ENCODE measurements around the gene ADPRH. TPM values are rescaled to one million over a fixed set of nuclear protein-coding genes. Genes with fewer than 3 reads are reported as not detected.

Gene ADPRH
- total and polyA plus RNA-seq, 10 of the 15 experiments (the other 5 are each of a cell fraction or from before 2014, with no cell fraction given): 2.3 to 32.6 (median 19.0) TPM

DNA sequence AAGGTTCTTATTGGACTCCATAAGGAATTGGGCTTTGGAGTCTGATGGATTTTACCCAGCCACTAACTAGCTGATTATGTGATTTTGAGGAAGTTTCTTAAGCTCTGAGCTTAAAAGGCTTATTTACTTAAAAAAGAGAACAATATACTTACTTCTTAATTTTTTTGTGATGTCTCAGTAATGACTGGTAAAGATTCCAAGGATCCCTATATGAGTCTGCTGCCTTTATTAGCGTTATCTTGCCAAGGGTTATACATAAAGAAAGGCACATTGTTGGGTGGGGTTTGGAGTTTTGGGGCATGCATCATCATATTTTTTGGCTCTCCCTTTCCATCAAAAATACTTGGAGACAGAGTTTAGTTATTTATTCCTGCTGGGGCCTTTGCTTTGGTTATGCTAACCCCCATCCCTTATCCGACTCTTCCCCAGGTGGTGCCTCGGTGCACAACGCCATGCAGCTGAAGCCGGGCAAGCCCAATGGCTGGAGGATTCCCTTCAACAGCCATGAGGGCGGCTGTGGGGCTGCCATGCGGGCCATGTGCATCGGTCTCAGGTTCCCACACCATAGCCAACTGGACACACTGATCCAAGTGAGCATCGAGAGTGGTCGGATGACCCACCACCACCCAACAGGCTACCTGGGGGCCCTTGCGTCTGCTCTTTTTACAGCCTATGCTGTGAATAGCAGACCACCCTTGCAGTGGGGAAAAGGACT lies 6.7 kb downstream of the ADPRH start:
- Histone ChIP-seq H3K4me2 (ENCODE audit: control insufficient read depth, insufficient read depth) (no peak overlapping the region), H4K20me1 (ENCODE audit: control insufficient read depth, insufficient read depth) (no peaks in the 10 kb centered on the region), H2AFZ (ENCODE audit: control insufficient read depth, low read depth, low read length) (no peak overlapping the region), H3K27me3 (replicated peaks in 1 of 2; ENCODE audit: control insufficient read depth in 2 of 2, insufficient read depth in 2 of 2, low read length in 1 of 2) (no peaks in the 10 kb centered on the region), H3K9me3 (replicated peaks; ENCODE audit: control insufficient read depth, insufficient read depth, low read length) (peaks cover 16% of the 10 kb centered on the region), H3K4me1 (ENCODE audit: control insufficient read depth, insufficient read depth, low read length) (peaks cover 36% of the 10 kb centered on the region), H3K4me3 (no peak overlapping the region), H3K79me2 (ENCODE audit: control insufficient read depth, insufficient read depth, low read length) (peaks cover 18% of the 10 kb centered on the region), H3K9ac (ENCODE audit: control insufficient read depth, insufficient read depth, low read length) (no peak overlapping the region), H3K36me3 (ENCODE audit: control insufficient read depth in 2 of 2, insufficient read depth in 2 of 2, low read length in 1 of 2) (peaks cover 0 to 8% of the 10 kb centered on the region in 2 experiments), H3K27ac (ENCODE audit: control insufficient read depth, insufficient read depth) (no peak overlapping the region)
- BruUV-seq (replicated peaks): no TSS peak
- in situ Hi-C loops (cut with MboI): no loop called here
- POLR2A ChIA-PET: interaction anchor here (0.6 to 6.5 kb wide), 7 partner anchors 8 to 285 kb away, joined by 3 to 57 read pairs (median 8); partner anchors contain the start of genes CD80 and PLA1A
- WGBS (ENCODE audit: insufficient coverage, insufficient replicate concordance, low lambda C conversion rate, missing lambda C conversion rate): 96% methylated on average over 11 of the region's 11 CpGs
- SMC1A ChIA-PET (ENCODE audit: uncharacterized antibody, unreplicated experiment): interaction anchor here (1.0 to 2.7 kb wide), 5 partner anchors 9 to 87 kb away, joined by 3 to 23 read pairs (median 3); no protein-coding TSS in a partner anchor
- intact Hi-C loops (cut with micrococcal nuclease; ENCODE audit: unreplicated experiment): no loop called here
- TF ChIP-seq NR2C1 (IDR thresholded peaks at IDR 0.05) (no peak), SUZ12 (IDR thresholded peaks at IDR 0.05; ENCODE audit: unreplicated experiment) (no peak), EP300 (IDR thresholded peaks at IDR 0.05; ENCODE audit: borderline replicate concordance in 1 of 2, control insufficient read depth in 1 of 2, low read depth in 2 of 2, low read length in 2 of 2) (no peak), KLF5 (IDR thresholded peaks at IDR 0.05; ENCODE audit: partially characterized antibody) (no peak), FOXK2 (IDR thresholded peaks at IDR 0.05) (no peak), ZNF384 (IDR thresholded peaks at IDR 0.05; ENCODE audit: borderline replicate concordance, low read depth, low read length) (no peak), PAX8 (IDR thresholded peaks at IDR 0.05) (no peak)
- TF ChIP-seq, protein P1, sequence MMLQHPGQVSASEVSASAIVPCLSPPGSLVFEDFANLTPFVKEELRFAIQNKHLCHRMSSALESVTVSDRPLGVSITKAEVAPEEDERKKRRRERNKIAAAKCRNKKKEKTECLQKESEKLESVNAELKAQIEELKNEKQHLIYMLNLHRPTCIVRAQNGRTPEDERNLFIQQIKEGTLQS (IDR thresholded peaks at IDR 0.05; ENCODE audit: borderline replicate concordance, extremely low read depth, low read depth, low read length): no peak
- TF ChIP-seq, protein P2, sequence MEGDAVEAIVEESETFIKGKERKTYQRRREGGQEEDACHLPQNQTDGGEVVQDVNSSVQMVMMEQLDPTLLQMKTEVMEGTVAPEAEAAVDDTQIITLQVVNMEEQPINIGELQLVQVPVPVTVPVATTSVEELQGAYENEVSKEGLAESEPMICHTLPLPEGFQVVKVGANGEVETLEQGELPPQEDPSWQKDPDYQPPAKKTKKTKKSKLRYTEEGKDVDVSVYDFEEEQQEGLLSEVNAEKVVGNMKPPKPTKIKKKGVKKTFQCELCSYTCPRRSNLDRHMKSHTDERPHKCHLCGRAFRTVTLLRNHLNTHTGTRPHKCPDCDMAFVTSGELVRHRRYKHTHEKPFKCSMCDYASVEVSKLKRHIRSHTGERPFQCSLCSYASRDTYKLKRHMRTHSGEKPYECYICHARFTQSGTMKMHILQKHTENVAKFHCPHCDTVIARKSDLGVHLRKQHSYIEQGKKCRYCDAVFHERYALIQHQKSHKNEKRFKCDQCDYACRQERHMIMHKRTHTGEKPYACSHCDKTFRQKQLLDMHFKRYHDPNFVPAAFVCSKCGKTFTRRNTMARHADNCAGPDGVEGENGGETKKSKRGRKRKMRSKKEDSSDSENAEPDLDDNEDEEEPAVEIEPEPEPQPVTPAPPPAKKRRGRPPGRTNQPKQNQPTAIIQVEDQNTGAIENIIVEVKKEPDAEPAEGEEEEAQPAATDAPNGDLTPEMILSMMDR (IDR thresholded peaks at IDR 0.05 in 2 of 3, conservative IDR thresholded peaks at IDR 0.05 in 1 of 3; ENCODE audit: control insufficient read depth in 2 of 3, extremely low read depth in 1 of 3, insufficient read depth in 1 of 3, low read depth in 3 of 3, low read length in 3 of 3): no peak
- TF ChIP-seq, protein P3, sequence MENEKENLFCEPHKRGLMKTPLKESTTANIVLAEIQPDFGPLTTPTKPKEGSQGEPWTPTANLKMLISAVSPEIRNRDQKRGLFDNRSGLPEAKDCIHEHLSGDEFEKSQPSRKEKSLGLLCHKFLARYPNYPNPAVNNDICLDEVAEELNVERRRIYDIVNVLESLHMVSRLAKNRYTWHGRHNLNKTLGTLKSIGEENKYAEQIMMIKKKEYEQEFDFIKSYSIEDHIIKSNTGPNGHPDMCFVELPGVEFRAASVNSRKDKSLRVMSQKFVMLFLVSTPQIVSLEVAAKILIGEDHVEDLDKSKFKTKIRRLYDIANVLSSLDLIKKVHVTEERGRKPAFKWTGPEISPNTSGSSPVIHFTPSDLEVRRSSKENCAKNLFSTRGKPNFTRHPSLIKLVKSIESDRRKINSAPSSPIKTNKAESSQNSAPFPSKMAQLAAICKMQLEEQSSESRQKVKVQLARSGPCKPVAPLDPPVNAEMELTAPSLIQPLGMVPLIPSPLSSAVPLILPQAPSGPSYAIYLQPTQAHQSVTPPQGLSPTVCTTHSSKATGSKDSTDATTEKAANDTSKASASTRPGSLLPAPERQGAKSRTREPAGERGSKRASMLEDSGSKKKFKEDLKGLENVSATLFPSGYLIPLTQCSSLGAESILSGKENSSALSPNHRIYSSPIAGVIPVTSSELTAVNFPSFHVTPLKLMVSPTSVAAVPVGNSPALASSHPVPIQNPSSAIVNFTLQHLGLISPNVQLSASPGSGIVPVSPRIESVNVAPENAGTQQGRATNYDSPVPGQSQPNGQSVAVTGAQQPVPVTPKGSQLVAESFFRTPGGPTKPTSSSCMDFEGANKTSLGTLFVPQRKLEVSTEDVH (IDR thresholded peaks at IDR 0.05; ENCODE audit: low read depth, partially characterized antibody): no peak
- FAIRE-seq (no peak), ATAC-seq (no peak), DNase-seq (ENCODE audit: low read depth, low spot score) (no peak)
- RAD21 ChIA-PET (ENCODE audit: unreplicated experiment): interaction anchor here (1.6 to 6.5 kb wide), 4 partner anchors 7 to 77 kb away, joined by 5 to 39 read pairs (median 9); no protein-coding TSS in a partner anchor
- CTCF ChIA-PET: interaction anchor here (1.1 to 3.1 kb wide), 4 partner anchors 10 to 95 kb away, joined by 4 to 17 read pairs (median 6); partner anchors contain the start of gene CD80
